GM21390 (cell line): ENCODE measurements around the gene TMEM182.

Source experiments
- ATAC-seq: cut with Tn5 transposase; IDR thresholded peaks from one replicate; pipeline ENCODE4 v1.9.1; 2021; ENCODE audit not compliant: unreplicated experiment

Gene TMEM182

GRCh38 chr2:102852867-102853266 lies 91.0 kb downstream of the TMEM182 start:
- ATAC-seq: no peak
